GM19438 (cell line): ENCODE data around the gene ALG5.

Experiments used
- ATAC-seq: cut with Tn5 transposase; IDR thresholded peaks from one replicate; pipeline ENCODE4 v1.9.1; 2021; ENCODE audit warnings: low read depth; ENCODE audit not compliant: unreplicated experiment

The ALG5 gene

DNA sequence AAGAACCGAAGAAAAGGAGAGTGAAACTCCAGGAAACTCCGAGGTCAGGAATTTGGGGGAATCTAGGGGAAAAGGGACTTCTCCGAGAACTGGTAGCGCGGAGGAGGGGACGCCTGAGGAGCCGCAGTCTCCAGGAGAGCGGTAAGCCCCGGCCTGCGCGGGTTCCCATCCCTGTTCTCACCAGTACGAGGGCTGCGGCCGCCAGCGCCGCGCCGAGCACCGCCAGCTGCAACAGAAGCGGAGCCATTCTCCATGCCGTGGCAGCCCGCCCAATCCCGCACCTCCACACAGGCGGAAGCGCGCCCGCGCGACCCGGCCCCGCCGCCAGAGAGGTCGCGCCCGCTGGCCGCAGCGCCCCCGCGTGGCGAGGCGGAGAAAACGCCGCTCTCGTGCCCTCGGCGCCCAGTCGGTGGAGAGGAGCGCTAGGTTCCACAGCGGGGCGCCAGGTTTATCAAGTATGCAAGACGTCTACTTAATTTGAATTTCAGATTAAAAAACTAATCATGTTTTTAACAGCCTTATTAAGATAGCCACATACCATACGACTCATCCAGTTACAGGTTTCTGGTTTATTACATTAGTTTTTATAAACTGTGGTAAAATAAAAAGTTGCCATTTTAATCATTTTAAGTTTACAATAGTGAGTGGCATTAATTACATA is at the start of gene ALG5:
TSS of gene ALG5 (minus strand) at position 287 of the 661 bp plus-strand sequence. CDS start at position 247, 40 bp downstream.
- peak; percentile 59 for ATAC-seq

GRCh38 chr13:37047846-37048245 is 48.7 kb upstream of the ALG5 start:
- no peak for ATAC-seq

- ATAC-seq = no peak
Measured at GRCh38 chr13:37047032-37047431, 47.9 kb upstream of the ALG5 start.

DNA sequence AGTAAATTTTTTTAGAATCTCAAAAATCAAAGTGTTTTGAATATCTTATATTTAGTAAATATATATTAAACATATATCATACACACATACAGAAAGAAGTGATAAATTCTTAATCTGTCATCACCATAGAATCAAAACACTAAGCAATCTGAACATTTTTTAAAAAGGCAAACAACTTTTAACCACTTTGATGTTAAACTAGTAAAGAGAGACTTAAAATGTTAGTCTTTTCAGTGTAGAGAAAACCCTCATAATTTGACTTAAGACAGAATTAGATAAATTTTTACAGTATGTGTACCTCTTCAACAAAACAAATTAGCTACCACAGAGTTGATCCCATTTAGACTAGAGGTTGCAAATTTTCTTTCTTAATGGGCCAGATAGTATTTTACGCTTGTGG is 46.9 kb upstream of the ALG5 start:
- ATAC-seq = no peak

GRCh38 chr13:37040789-37041188 is 41.6 kb upstream of the ALG5 start:
- no peak for ATAC-seq

- ATAC-seq = no peak
Measured at GRCh38 chr13:37039896-37040295, 40.8 kb upstream of the ALG5 start.

DNA sequence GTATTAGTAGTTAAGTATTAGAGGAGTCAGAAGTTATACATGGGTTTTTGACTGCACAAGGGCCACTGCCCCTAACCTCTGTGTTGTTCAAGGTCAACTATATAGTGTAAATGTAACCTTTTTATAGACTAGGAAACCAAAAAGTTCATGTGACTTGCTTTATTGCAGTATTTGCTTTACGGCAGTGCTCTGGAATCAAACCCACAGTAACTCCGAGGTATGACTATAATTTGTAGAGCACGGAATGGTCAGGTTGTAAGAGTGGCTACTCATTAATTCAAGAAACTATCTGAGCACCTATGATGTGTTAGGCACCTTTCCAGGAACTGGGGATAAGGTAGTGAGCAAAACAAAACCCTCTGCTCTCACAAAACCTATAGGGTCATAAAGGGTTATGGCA is 38.1 kb upstream of the ALG5 start:
- no peak for ATAC-seq

DNA sequence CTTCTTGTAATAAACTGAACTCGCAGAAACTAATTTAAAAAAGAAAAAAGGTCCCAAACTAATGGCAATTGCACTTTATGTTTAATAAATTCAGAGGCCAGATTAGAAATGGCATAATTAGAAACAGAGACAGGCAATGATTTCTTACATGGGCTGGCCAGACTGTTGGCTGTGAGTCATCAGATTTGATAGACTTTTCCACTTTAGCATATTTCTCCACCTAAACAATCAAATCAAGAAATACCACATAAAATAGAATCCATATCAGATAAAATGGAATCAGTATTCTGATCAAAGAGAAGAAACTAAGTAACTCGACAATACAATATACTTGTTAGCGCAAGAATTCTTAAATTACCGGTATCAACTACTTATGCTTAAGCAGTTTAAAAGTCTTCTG is 30.5 kb upstream of the ALG5 start:
- ATAC-seq = no peak

GRCh38 chr13:37027639-37028038 is 28.5 kb upstream of the ALG5 start:
- ATAC-seq = no peak

DNA sequence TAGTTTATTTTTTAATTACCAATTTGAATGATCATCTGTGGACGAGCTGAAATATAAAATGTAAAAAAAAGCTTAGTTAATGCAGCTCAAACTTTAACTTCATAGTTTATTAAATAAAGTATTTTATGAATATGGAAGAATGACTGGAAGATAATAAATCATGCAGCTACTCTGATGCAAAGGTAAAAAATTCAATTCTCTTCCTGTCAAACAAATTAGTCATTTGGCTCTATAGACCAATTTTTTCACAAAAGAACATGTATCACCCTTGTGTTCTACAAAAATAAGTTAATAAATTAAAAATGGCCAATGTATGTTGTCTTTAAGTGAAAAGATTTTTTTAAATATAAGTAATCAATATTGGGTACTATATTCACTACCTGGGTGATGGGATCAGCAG is 27.6 kb upstream of the ALG5 start:
- no peak for ATAC-seq

DNA sequence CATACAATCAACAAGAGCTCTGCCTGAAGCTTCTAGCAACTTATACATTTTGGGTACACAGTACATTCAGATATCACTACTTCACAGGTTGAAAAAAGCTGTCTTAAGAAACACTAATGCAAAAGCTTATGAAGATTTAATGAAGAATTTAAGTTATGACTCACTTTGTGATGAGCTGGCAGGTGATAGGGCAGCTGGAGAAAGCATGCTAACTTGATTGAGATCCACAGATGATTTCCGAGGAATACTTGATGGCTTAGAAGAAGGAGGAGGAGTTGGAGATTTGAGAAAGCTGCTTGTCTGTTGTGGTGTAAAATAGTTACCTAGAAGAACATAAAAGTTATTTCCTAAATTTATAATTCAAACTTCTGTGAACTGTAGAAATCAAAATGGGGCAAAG is 24.7 kb upstream of the ALG5 start:
- ATAC-seq = no peak

- ATAC-seq = no peak
Measured at GRCh38 chr13:37014609-37015008, 15.5 kb upstream of the ALG5 start.

DNA sequence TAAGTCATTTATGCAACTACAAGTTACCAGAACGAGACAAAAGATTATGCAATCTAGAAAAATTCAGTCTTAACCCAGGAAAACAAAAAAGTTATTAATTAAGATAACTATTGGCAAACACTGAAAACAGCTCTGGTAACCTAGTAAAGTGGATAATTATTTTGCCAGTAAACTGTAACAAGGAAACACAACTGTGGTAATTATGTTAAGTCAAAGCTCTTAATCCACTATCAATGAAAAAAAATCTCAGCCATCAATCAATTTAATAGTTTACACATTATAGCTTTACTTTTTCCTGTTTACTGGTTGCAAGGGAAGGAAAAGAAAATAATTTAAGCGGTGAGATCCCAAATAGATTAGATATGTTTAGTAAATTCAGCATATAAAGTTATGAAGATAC is 12.6 kb upstream of the ALG5 start:
- no peak for ATAC-seq

DNA sequence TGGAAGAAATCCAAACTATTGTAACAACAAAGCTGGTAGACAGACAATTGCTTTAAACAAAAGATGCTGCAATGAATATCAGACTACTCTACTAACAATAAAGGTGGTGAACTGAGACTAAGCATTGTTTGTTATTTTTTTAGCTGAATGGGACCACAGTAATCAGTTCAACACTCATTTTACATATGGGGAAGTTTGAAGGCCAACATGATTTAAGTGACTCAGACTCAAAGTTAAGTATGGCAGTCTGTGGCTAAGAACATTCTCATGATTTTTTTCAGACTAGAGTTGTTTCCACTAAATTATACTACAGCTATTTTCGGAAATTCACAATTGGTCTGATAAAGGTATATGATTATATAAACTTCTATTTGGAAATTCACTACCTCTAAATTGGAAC is 11.9 kb upstream of the ALG5 start:
- ATAC-seq = no peak

DNA sequence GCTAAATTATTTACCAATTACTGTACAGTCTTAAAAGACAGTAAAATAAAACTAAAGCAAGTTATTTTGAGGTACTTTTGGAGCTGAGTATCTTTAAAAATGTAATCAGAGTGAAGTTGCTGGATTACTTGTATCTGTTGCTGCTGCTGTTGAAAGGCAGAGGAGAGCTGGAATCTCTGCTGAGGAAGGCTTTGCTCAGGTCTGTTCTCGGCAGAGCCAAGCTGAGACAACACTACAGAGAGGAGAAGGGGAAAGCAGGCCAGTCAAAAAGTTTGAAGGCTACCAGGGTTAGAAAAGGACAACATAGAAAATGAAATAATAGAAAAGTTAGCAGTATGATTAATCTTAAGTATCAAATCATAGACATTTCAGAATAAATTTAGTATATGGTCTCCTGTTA is 11.3 kb upstream of the ALG5 start:
- no peak for ATAC-seq

GRCh38 chr13:37009692-37010091 is 10.6 kb upstream of the ALG5 start:
- ATAC-seq = no peak

DNA sequence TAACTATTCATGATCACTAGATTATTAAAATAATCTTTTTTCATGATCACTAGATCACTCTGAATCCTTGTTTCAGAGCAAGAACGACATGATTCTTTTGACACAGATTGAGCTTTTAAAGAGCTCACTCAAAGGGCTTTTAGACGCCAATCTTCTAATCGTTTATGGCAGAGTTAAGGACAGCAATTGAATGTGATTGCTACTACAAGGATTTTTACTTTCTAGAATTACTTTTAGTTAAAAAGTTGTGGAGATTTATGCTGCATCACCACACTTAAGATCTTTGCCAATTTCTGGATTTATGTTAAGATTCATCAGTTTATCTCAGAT is 2.7 kb upstream of the ALG5 start:
- no peak for ATAC-seq

GRCh38 chr13:36998624-36999041 is 507 bp downstream of the ALG5 start:
- ATAC-seq = no peak

- ATAC-seq = no peak
Measured at GRCh38 chr13:36997716-36998427, 1.3 kb downstream of the ALG5 start.

DNA sequence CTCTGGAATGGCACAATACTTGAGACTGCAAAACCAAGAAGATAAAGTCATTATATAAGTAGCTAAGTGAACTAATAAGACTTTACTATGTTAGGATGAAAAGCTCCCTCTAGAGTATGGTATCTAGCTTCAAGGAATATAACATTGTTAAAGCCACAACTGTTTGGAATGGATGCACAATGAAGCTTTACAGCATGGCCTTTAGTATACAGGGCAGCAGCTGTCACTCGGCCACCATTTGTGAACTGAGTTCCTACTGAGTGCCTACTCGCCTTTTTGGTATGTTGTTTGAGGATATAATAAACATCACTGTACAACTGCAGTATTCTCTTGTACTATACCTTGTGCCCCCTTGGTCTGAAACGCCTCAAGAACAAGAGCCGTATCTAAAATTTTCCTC is 6.8 kb downstream of the ALG5 start:
- ATAC-seq = no peak

DNA sequence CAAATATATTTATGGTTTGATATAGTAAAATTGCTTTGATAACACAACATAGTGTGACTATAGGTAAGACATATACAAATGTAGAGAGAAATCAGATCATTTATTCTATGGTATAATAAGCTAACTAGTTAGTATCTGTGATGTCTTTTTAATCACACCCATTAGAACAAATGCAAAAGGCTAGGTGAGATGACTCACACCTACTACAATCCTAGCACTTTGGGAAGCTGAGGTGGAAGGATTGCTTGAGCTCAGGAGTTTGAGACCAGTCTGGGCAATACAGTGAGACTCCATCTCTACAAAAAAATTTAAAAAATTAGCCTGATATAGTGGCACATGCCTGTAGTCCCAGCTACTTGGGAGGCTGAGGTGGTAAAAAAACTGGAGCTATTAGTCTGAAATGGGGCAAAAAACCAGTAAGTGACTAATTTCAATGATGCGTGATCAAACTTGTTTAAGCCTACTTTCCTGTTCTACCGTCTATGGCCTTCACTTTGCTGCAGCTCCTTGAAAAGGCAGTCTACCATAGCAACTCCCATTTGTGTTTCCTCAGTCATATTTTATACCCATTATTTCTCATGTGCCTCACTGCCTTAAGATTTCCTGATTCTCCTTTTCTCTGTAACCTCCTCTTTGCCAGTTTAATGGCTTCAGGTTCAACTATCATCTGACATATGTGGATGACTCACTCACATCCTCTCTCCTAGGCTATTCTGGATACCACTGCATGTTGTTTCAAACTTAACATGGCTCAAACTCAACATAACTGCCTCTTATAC is 12.5 kb downstream of the ALG5 start:
- ATAC-seq = no peak
